D721Med (cell line): Measurements from ENCODE around the gene CDH13.

Source experiments
- DNase-seq: peaks from one replicate; pipeline ENCODE4 v3.0.0; 2011; ENCODE audit warnings: low spot score; ENCODE audit not compliant: insufficient read length
- FAIRE-seq: peaks from 2 replicates; lab custom pipeline; 2011; peaks lifted over from hg19 to GRCh38; lab: Jason Lieb, UNC
- TF ChIP-seq, protein P1 (sequence below): IDR thresholded peaks from 2 replicates; pipeline ENCODE4 v1.5.1; 2012; ENCODE audit warnings: mild to moderate bottlenecking, control low read depth; ENCODE audit not compliant: insufficient read depth; ENCODE audit errors: missing control alignments

CDH13 gene

DNA sequence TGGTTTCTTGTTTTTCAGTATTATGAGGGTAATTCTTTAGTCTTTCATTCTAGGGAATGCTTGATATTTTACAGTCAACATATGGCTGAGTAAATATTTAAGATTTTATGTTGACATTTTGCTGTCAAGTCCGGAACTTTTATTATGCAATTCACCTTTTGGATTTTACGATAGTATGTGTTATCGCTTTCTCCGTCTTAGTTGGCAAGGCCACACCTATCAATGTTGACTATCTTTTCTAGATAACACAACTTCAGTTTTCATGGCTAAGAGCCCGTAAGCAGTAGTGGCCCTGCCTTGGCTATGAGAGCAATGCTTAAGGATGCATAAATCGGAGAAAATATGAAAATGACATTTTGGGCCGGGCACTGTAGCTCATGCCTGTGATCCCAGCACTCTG, 39.5 kb upstream of the CDH13 start:
- DNase-seq = no peak
- TF ChIP-seq, protein P1, sequence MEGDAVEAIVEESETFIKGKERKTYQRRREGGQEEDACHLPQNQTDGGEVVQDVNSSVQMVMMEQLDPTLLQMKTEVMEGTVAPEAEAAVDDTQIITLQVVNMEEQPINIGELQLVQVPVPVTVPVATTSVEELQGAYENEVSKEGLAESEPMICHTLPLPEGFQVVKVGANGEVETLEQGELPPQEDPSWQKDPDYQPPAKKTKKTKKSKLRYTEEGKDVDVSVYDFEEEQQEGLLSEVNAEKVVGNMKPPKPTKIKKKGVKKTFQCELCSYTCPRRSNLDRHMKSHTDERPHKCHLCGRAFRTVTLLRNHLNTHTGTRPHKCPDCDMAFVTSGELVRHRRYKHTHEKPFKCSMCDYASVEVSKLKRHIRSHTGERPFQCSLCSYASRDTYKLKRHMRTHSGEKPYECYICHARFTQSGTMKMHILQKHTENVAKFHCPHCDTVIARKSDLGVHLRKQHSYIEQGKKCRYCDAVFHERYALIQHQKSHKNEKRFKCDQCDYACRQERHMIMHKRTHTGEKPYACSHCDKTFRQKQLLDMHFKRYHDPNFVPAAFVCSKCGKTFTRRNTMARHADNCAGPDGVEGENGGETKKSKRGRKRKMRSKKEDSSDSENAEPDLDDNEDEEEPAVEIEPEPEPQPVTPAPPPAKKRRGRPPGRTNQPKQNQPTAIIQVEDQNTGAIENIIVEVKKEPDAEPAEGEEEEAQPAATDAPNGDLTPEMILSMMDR = no peak

DNA sequence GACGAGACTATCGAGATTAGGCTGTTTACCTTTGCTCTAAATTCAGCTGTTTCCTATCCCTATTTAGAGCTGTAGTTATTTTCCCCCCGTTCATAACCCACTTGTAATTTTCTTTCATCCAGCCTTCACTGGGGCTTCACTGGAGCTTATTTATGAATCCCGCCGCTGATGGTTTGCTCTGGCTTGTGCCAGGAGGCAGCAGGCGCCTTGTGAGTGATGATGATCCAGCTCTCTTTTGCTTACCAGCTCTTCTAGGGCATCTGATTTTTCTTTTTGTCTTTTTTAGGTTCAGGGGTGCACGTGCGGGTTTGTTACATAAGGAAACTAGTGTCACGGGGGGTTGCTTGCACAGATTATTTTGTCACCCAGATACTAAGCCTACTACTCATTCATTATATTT, 37.4 kb upstream of the CDH13 start:
- no peak for FAIRE-seq
- no peak for DNase-seq
- TF ChIP-seq, protein P1 = no peak

More for the DNA sequence above, 39.5 kb upstream of the CDH13 start:
- no peak for FAIRE-seq

DNA sequence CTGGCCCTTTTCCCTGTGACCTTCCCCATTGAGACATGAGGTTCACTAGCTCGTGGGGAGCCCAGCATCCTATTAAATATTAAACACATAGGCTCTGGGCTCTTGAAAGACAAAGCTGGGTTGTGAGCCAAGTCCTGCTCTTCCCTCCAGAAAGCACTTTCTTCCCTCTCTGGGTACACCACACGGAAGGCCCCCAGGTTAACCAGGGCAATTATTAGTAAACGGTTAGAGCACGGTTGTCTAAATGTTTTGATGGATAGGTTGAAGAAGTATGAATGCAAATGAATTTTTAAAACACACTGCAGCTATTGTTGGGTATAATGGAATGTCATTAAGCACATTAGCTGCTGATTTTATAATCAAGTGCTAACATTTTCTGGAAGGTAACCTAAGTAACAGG, 32.7 kb upstream of the CDH13 start:
- no peak for FAIRE-seq
- no peak for DNase-seq
- TF ChIP-seq, protein P1 = no peak

DNA sequence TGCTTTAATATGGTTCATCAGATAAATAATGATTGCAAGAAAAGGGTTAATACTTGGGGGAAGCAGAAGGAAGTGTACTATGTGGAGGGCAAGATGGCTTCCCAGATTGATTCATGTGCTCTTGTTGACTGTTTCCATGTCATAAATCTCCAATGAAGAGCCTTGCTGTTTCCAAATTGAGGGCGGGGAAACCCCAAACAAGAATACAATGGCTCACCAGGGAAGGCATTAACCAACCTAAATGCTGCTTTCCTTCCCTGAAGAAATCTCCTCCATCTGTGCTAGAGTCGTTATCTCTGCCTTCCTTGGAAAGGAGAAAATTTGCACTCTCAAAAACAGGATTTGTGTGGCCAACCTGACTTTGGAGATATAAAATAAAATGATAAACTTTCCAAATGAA, 28.0 kb upstream of the CDH13 start:
- TF ChIP-seq, protein P1 = no peak
- DNase-seq (no peak), FAIRE-seq (no peak)

DNA sequence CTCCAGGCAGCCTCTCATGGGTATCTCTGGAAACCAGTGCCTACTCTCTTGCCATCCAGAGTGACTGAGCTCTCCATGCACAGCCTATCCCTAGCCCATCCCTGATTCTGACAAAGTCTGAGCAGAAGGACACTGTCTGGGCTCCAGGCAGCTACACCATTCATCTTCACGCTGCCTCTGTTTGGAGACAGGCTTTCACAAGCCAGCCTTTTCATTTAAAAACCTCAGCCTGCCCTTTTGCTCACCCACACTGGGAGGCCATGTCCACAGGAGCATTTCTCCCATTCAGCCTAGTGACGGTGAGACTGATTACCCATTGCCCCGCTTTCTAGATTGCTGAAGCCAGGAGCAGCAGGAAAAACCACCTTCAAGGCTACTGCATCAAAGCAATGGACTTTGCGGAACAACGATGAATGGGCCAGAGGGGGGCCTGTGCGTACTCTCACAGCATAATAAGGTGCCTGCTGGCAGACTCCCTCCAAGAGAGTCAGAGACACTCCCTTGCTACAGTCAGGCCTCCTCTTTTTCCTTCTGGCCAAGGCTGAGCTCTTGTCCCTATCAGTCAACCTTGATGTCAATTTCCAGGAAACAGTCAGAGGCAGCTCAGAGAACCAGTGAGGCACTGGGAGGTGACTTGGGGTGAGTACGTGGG, 24.7 kb upstream of the CDH13 start:
- DNase-seq = no peak
- TF ChIP-seq, protein P1 = no peak
- no peak for FAIRE-seq

DNA sequence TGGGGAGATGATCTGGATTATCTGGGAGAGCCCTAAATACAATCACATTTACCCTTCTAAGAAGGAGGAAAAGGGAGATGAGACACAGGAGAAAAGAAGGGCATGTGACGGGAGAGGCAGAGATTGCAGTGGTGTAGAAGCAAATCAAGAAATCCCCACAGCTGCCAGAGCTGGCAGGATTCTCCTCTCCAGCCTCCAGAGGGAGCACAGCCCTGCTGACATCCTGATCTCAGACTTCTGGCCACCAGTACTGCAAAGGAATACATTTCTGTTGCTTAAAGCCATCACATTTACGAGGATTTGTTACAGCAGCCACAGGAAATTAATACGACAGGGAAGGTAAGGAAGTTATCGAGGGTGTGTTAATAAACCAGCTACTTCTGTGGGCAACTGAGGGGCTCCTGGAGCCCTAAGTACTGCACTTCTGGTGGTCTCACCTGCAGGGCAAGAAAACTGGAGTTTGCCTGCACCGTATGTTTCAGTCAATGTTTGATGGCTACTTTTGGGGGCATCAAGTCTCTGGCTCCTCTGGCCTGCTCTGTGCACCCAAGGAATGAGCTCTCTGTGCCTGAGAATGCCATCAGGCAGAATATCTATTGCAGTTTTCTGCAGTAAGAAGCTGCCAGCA, 22.9 kb upstream of the CDH13 start:
- TF ChIP-seq, protein P1 = no peak
- DNase-seq (no peak), FAIRE-seq (no peak)

DNA sequence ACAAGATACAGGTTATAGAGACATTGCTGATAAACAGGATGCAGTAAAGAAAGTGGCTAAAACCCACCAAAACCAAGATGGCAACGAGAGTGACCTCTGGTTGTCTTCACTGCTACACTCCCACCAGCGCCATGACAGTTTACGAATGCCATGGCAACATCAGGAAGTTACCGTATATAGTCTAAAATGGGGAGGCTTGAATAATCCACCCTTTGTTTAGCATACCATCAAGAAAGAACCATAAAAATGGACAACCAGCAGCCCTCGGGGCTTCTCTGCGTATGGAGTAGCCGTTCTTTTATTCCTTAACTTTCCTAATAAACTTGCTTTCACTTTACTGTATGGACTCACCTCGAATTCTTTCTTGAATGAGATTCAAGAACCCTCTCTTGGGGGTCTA, 21.7 kb upstream of the CDH13 start:
- DNase-seq = no peak
- TF ChIP-seq, protein P1 = no peak
- FAIRE-seq = no peak
